HG03469 (cell line): Measurements from ENCODE around the gene EEFSEC.

Experiments
- ATAC-seq: cut with Tn5 transposase; IDR thresholded peaks from one replicate; pipeline ENCODE4 v1.9.1; 2021; ENCODE audit warnings: mild to moderate bottlenecking, moderate library complexity, moderate number of reproducible peaks; ENCODE audit not compliant: unreplicated experiment

Gene EEFSEC

GRCh38 chr3:128215800-128216495, 62.7 kb downstream of the EEFSEC start:
- no peak for ATAC-seq

- ATAC-seq = no peak
These were observed 64.6 kb downstream of the EEFSEC start for GRCh38 chr3:128217702-128218547.

GRCh38 chr3:128218548-128219257, 65.4 kb downstream of the EEFSEC start:
- ATAC-seq = no peak

GRCh38 chr3:128221328-128221727, 68.0 kb downstream of the EEFSEC start:
- ATAC-seq = no peak

- ATAC-seq = no peak
These were observed 69.6 kb downstream of the EEFSEC start for GRCh38 chr3:128222796-128223385.

- no peak for ATAC-seq
These were observed 73.0 kb downstream of the EEFSEC start for GRCh38 chr3:128226186-128226725.

GRCh38 chr3:128226795-128227395, 73.6 kb downstream of the EEFSEC start:
- ATAC-seq = no peak

- no peak for ATAC-seq
These were observed 74.2 kb downstream of the EEFSEC start for GRCh38 chr3:128227507-128227906.

GRCh38 chr3:128228366-128228910, 75.2 kb downstream of the EEFSEC start:
- ATAC-seq = no peak

GRCh38 chr3:128229106-128229857, 76.0 kb downstream of the EEFSEC start:
- no peak for ATAC-seq

GRCh38 chr3:128231606-128232005, 78.3 kb downstream of the EEFSEC start:
- ATAC-seq = no peak

GRCh38 chr3:128232376-128233178, 79.3 kb downstream of the EEFSEC start:
- no peak for ATAC-seq

- no peak for ATAC-seq
These were observed 82.1 kb downstream of the EEFSEC start for GRCh38 chr3:128235207-128235926.

GRCh38 chr3:128236657-128237056, 83.4 kb downstream of the EEFSEC start:
- no peak for ATAC-seq

- ATAC-seq = no peak
These were observed 84.3 kb downstream of the EEFSEC start for GRCh38 chr3:128237348-128238183.

- no peak for ATAC-seq
These were observed 84.9 kb downstream of the EEFSEC start for GRCh38 chr3:128238184-128238489.

- ATAC-seq = no peak
These were observed 86.0 kb downstream of the EEFSEC start for GRCh38 chr3:128239304-128239703.
